NB4 (cell line): ENCODE data around the gene ITGA8.

ENCODE experiments used
- DNase-seq: peaks from one replicate; pipeline ENCODE4 v3.0.0; 2010; ENCODE audit warnings: low read depth
- H3K4me3 ChIP-seq: one replicate; pipeline ENCODE4 v1.5.1; 2011; ENCODE audit warnings: mild to moderate bottlenecking, low read depth, low read length, moderate library complexity
- MYC ChIP-seq: IDR thresholded peaks from 2 replicates; pipeline ENCODE4 v1.6.1; 2011; ENCODE audit warnings: low read depth, low read length
- POLR2A ChIP-seq: IDR thresholded peaks from 2 replicates; pipeline ENCODE4 v1.6.1; 2011; ENCODE audit warnings: mild to moderate bottlenecking; ENCODE audit not compliant: insufficient read length; ENCODE audit errors: extremely low read depth
- TF ChIP-seq, protein P1 (sequence below): IDR thresholded peaks from one replicate; pipeline ENCODE4 v1.5.1; 2012; ENCODE audit warnings: low read depth, low read length
- TF ChIP-seq, protein P2 (sequence below): IDR thresholded peaks from 2 replicates; pipeline ENCODE4 v1.6.1; 2011; ENCODE audit warnings: low read depth, low read length

The ITGA8 gene

DNA sequence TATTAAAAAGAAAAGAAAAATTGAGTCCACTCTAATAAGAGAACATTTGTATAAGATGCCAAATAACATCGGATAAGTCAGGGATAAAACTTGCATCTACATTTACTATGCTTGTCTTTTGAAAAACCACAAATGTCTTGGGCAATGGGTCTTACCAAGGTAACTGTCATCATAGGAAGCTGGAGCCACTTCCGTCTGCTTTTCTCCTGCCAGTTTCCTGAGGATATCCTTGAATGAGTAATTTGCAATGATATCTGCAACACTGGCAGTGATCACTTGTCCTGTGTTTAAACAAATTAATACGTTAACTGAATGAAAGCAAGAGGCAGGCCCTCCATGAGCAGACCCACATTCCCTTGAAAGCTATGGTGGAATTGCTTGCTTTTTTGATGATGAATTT lies 47.3 kb downstream of the ITGA8 start:
- H3K4me3 ChIP-seq = no peak overlapping the region
- peak; percentile 32 for DNase-seq
- TF ChIP-seq POLR2A (no peak), MYC (no peak)

DNA sequence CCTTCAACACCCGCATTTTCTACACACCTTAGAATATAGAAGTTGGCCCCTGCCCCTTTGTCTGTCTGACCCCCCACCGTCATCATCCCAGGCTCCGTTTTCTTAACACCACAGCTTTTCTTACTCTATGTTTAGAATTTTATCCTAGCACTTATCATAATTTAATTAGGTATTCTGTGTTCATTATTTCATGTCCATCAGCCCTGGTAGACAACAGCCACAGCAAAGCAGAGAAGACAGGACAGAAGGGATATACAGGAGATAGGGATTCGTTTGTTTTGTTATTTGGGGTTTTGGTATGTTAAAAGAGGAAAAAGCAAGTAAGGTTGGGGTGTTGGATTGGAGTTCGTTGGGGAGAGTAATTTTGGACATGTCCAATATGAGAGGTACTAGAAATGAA lies 48.8 kb downstream of the ITGA8 start:
- no peak overlapping the region for H3K4me3 ChIP-seq
- TF ChIP-seq POLR2A (no peak), MYC (no peak)
- TF ChIP-seq, protein P1, sequence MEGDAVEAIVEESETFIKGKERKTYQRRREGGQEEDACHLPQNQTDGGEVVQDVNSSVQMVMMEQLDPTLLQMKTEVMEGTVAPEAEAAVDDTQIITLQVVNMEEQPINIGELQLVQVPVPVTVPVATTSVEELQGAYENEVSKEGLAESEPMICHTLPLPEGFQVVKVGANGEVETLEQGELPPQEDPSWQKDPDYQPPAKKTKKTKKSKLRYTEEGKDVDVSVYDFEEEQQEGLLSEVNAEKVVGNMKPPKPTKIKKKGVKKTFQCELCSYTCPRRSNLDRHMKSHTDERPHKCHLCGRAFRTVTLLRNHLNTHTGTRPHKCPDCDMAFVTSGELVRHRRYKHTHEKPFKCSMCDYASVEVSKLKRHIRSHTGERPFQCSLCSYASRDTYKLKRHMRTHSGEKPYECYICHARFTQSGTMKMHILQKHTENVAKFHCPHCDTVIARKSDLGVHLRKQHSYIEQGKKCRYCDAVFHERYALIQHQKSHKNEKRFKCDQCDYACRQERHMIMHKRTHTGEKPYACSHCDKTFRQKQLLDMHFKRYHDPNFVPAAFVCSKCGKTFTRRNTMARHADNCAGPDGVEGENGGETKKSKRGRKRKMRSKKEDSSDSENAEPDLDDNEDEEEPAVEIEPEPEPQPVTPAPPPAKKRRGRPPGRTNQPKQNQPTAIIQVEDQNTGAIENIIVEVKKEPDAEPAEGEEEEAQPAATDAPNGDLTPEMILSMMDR = no peak
- TF ChIP-seq, protein P2, sequence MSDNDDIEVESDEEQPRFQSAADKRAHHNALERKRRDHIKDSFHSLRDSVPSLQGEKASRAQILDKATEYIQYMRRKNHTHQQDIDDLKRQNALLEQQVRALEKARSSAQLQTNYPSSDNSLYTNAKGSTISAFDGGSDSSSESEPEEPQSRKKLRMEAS = no peak
- no peak for DNase-seq

DNA sequence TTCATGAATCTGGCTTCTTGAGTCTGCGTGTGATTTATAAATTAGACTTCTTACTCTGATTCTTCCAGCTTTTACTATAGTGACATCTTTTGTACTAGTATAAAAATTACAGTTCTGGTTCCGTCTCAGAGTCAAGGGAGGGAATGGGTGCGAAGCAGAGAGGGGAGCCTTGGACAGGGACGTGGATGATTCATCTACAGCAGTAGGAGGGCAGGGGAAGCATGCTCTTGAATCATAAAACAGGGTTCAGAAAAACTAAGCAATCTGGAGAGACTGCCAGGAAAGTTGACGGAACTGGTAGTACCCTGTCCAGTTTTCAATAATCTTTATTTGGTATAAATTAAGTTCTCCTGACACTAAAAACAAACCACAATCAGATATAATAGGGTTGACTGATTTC lies 58.1 kb downstream of the ITGA8 start:
- TF ChIP-seq MYC (no peak), POLR2A (no peak)
- TF ChIP-seq, protein P2 = no peak
- TF ChIP-seq, protein P1 = no peak
- DNase-seq = no peak
- H3K4me3 ChIP-seq = no peak overlapping the region

DNA sequence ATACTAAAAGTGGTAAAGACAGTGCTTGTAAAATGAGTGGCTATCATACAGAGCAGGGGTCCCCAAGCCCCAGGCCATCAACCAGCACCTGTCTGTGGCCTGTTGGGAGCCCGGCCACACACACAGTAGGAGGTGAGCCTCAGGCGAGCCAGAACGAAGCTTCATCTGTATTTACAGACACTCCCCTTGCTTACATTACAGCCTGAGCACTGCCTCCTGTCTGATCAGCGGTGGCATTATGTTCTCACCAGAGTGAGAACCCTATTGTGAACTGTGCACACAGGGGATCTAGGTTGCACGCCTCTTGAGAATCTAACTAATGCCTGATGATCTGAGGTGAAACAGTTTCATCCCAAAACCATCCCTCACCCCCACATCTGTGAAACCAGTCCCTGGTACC lies 58.7 kb downstream of the ITGA8 start:
- H3K4me3 ChIP-seq = no peak overlapping the region
- no peak for TF ChIP-seq MYC
- TF ChIP-seq, protein P1 = no peak
- TF ChIP-seq POLR2A = no peak
- TF ChIP-seq, protein P2 = no peak
- DNase-seq = no peak

DNA sequence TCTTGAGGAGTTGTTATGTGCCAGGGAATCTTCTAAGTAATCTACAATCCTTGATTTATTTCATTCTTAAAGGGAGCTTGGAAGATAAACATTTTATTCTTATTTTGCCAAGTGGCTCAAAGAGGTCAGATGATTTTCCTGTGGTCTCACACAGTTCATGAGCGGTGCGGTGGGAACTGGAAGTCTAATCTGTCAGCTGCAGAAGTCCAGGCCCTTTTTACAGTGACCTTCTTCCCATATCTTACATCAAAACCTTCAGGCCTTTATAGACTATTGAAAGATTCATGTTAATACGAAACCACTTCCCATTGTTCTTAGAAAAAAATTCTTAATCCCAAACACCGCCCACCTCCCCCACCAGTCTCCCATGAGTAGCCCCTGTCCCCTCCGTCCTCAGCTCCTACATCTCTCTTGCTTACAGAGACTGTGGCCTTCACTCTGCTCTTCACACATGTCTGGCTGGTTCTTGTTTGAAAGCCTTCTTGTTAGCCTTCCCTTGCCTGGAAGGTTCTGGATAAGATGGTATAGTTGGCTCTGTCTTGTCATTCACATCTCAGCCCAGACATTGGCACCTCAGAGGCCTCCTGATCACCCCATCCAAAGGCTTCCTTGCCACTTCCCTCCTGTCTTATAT lies 61.5 kb downstream of the ITGA8 start:
- TF ChIP-seq MYC = no peak
- TF ChIP-seq, protein P2 = no peak
- TF ChIP-seq POLR2A = no peak
- TF ChIP-seq, protein P1 = no peak
- no peak for DNase-seq
- no peak overlapping the region for H3K4me3 ChIP-seq

DNA sequence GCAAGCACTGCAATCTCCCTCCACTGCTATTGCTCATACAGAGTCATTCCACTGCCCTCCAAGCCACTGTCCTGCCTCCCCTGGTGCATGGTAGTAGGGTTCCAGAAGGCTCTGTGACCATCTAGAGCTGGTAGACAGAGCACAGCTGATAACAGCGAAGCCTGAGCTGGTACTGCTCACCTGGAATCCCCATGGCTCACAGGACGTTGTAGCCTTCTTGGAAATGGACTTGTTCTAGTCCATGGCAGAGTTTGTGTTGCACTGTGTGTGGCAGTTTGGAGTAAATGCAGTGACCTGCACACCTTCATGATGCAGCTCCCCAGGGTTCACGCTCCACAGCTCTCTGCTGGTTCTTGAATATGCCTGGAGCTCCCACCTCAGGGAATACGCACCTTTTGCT lies 67.0 kb downstream of the ITGA8 start:
- DNase-seq = no peak
- no peak overlapping the region for H3K4me3 ChIP-seq
- TF ChIP-seq, protein P2 = no peak
- TF ChIP-seq, protein P1 = no peak
- TF ChIP-seq MYC (no peak), POLR2A (no peak)
